ENCODE measurements around the gene ABHD2. TPM values are rescaled to one million over a fixed set of nuclear protein-coding genes. Genes with fewer than 3 reads are reported as not detected.

The ABHD2 gene
- total and polyA plus RNA-seq, 2 experiments from 2014 or later, result 5.2 to 15.2 TPM

GRCh38 chr15:89203705-89204273 lies 115.5 kb downstream of the ABHD2 start (continued):
- no peak for TF ChIP-seq REST (IDR thresholded peaks at IDR 0.05; ENCODE audit: unreplicated experiment)

- Mint-ChIP-seq H3K9me3 (no peaks in the 10 kb centered on the region), H3K27me3 (ENCODE audit: insufficient read depth, low read depth, poor library complexity) (peaks cover 13% of the 10 kb centered on the region)
- no peak for DNase-seq (ENCODE audit: low spot score)
- TF ChIP-seq CREB1 (CRISPR knock-in tag; IDR thresholded peaks at IDR 0.05; ENCODE audit: low read depth) (no peak), JUNB (IDR thresholded peaks at IDR 0.05; ENCODE audit: unreplicated experiment) (no peak), EZH2 (IDR thresholded peaks at IDR 0.05; ENCODE audit: low read depth, unreplicated experiment) (no peak), POLR2AphosphoS5 (IDR thresholded peaks at IDR 0.05; ENCODE audit: low read depth) (no peak), ZNF331 (CRISPR knock-in tag; IDR thresholded peaks at IDR 0.05; ENCODE audit: low read depth) (no peak), ZNF114 (CRISPR knock-in tag; IDR thresholded peaks at IDR 0.05) (no peak), STAT1 (IDR thresholded peaks at IDR 0.05; ENCODE audit: unreplicated experiment) (no peak), ETS1 (IDR thresholded peaks at IDR 0.05) (no peak), ZNF462 (CRISPR knock-in tag; IDR thresholded peaks at IDR 0.05) (no peak), REST (IDR thresholded peaks at IDR 0.05; ENCODE audit: unreplicated experiment) (no peak)
These were observed 117.8 kb downstream of the ABHD2 start for GRCh38 chr15:89205991-89206585.

More at GRCh38 chr15:89205991-89206585, 117.8 kb downstream of the ABHD2 start:
- no peaks in the 10 kb centered on the region for H3K36me3 ChIP-seq (ENCODE audit: insufficient read depth)
- H4K20me1 ChIP-seq (replicated peaks; ENCODE audit: insufficient read depth), result no peaks in the 10 kb centered on the region
- H3K27ac Mint-ChIP-seq, result no peak overlapping the region
- no peaks in the 10 kb centered on the region for H3K27me3 ChIP-seq (ENCODE audit: insufficient read depth)
- H3K4me1 Mint-ChIP-seq, result peaks cover 16% of the 10 kb centered on the region
- H3K4me3 Mint-ChIP-seq, result no peak overlapping the region
- no peaks in the 10 kb centered on the region for H3K9me2 ChIP-seq (ENCODE audit: insufficient read depth)
- peaks cover 15% of the 10 kb centered on the region for H3K4me1 ChIP-seq (ENCODE audit: insufficient read depth)
- no peak overlapping the region for H3K4me3 ChIP-seq
- no peak for ATAC-seq
- no peaks in the 10 kb centered on the region for H3K36me3 Mint-ChIP-seq (ENCODE audit: low read depth)
- H2AFZ ChIP-seq, result no peak overlapping the region
- H3K79me2 ChIP-seq (replicated peaks; ENCODE audit: insufficient read depth), result no peaks in the 10 kb centered on the region
- H3K4me2 ChIP-seq, result no peak overlapping the region
- H3K27ac ChIP-seq (ENCODE audit: low read depth), result no peak overlapping the region
- H3F3A ChIP-seq (replicated peaks; ENCODE audit: low read depth), result no peaks in the 10 kb centered on the region

Measured in GM23338 (cell line).